ENCODE data around the gene SPEG.

DNA sequence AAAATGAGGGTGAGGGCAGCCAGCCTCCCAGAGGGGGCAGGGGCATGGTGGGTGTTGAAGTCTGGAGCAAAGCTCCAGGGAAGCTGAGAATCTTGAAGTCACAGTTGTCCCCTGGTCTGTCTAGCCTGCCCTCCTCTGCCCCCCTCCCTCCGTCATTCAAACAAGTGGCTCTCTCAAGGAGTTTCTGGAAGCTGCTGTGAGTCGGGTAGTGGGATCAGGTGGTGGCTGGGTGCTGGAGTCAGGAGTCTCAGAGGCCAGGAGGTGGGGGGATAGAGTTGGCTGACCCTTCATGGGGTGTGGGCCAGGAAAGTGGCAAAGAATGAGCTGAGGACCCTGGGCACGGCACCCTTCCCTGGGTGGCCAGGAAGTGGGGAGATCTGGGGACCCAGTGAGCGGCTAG lies 79.1 kb downstream of the SPEG start:
- no peak for TF ChIP-seq ZNF274 (IDR thresholded peaks at IDR 0.05; ENCODE audit: low read depth, low read length)
- no peak for TF ChIP-seq SUZ12 (IDR thresholded peaks at IDR 0.05; ENCODE audit: extremely low read depth, insufficient read depth, insufficient read length)
- TF ChIP-seq YY1 (IDR thresholded peaks at IDR 0.05; ENCODE audit: insufficient read depth, insufficient read length) = no peak
